T-helper 1 cell treated with Interleukin-12 subunit alpha and Interleukin-12 subunit beta and Interleukin-4 antibody, amounts not matched to agents 30 μg/mL and 1 μg/mL, for 36 hours (primary cell): ENCODE data around the gene THBS4.

Experiments
- H3K27ac Mint-ChIP-seq: one replicate; pipeline ENCODE4 v1.8.0; 2021; ENCODE audit warnings: mild to moderate bottlenecking, mixed read lengths
- H3K27me3 Mint-ChIP-seq: one replicate; pipeline ENCODE4 v1.8.0; 2021; ENCODE audit warnings: low read depth, mixed read lengths
- H3K36me3 Mint-ChIP-seq: one replicate; pipeline ENCODE4 v1.8.0; 2021; ENCODE audit warnings: low read depth, mixed read lengths
- H3K4me1 Mint-ChIP-seq: one replicate; pipeline ENCODE4 v1.8.0; 2021; ENCODE audit warnings: low read depth, mixed read lengths
- H3K4me3 Mint-ChIP-seq: one replicate; pipeline ENCODE4 v1.8.0; 2021; ENCODE audit warnings: mild to moderate bottlenecking, moderate library complexity, mixed read lengths
- H3K9me3 Mint-ChIP-seq: one replicate; pipeline ENCODE4 v1.8.0; 2021; ENCODE audit warnings: mixed read lengths

Gene THBS4

DNA sequence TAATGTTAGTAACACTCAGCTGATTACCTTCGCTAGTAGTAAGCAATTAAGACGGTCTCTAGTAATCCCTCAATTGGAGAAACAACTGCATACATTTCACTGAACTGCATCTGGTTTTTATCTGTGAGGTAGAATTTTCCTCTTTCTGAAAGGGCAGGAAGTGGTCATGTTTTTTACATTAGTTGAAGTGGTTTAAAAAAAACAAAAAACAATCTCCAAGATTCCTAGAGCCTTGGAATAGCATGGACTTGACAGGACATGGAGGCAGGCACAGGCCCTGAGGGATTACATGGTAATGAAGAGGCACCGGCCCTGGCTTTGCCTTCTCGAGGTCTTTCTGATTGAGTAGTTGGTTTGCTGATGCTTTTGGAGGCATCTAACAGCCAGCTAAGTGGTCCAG lies 25.8 kb downstream of the THBS4 start:
- Mint-ChIP-seq H3K4me3 (no peak overlapping the region), H3K36me3 (no peaks in the 10 kb centered on the region), H3K27me3 (no peaks in the 10 kb centered on the region), H3K4me1 (peaks cover 2% of the 10 kb centered on the region), H3K9me3 (no peaks in the 10 kb centered on the region), H3K27ac (no peak overlapping the region)

- Mint-ChIP-seq H3K36me3 (no peaks in the 10 kb centered on the region), H3K27ac (no peak overlapping the region), H3K27me3 (no peaks in the 10 kb centered on the region), H3K4me1 (no peaks in the 10 kb centered on the region), H3K4me3 (no peak overlapping the region), H3K9me3 (no peaks in the 10 kb centered on the region)
Measured at GRCh38 chr5:80061547-80061946, 26.4 kb downstream of the THBS4 start.

DNA sequence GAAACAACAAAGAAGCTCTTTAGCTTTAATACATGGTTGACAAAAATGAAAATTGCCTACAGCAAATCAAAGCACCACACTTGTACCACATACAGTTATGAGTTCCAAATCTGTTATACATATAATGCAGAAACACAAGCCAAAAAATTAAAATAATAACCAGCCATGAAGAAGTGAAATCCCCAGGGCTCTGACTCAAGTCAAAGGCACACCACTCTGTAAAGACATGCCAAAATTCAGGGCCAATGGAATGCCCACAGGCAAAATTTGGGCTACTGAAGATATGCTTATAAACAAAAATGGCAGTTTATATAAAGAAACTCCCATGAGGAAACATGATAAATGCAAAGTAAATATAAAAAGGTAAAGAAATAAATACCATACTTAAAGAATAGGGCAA lies 29.0 kb downstream of the THBS4 start:
- Mint-ChIP-seq H3K36me3 (no peaks in the 10 kb centered on the region), H3K4me3 (no peak overlapping the region), H3K9me3 (no peaks in the 10 kb centered on the region), H3K27me3 (no peaks in the 10 kb centered on the region), H3K27ac (no peak overlapping the region), H3K4me1 (no peaks in the 10 kb centered on the region)

DNA sequence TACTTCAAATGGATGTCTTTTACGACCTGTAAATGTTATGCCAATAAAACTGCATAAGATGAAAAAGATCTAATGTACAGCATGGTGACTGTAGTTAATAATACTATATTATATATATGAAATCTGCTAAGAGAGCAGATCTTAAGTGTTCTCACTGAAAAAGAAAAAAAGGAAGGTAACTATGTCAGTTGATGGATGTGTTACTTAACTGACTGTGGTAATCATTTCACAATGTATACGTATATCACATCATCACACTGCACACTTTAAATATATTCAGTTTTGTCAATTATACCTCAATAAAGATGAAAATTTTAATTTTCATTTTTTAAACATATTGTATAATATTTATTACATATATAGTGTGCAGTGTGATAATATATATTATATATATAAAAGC lies 31.9 kb downstream of the THBS4 start:
- no peak overlapping the region for H3K4me3 Mint-ChIP-seq
- no peak overlapping the region for H3K27ac Mint-ChIP-seq

GRCh38 chr5:80067531-80068245 lies 32.5 kb downstream of the THBS4 start:
- H3K36me3 Mint-ChIP-seq = peaks cover 2% of the 10 kb centered on the region
- H3K27ac Mint-ChIP-seq = no peak overlapping the region
- H3K9me3 Mint-ChIP-seq = no peaks in the 10 kb centered on the region
- H3K27me3 Mint-ChIP-seq = no peaks in the 10 kb centered on the region
- H3K4me1 Mint-ChIP-seq = peaks cover 13% of the 10 kb centered on the region
- no peak overlapping the region for H3K4me3 Mint-ChIP-seq

More for the DNA sequence above, 31.9 kb downstream of the THBS4 start:
- no peaks in the 10 kb centered on the region for H3K9me3 Mint-ChIP-seq
- H3K27me3 Mint-ChIP-seq = no peaks in the 10 kb centered on the region
- H3K36me3 Mint-ChIP-seq = peaks cover 2% of the 10 kb centered on the region
- peaks cover 13% of the 10 kb centered on the region for H3K4me1 Mint-ChIP-seq

DNA sequence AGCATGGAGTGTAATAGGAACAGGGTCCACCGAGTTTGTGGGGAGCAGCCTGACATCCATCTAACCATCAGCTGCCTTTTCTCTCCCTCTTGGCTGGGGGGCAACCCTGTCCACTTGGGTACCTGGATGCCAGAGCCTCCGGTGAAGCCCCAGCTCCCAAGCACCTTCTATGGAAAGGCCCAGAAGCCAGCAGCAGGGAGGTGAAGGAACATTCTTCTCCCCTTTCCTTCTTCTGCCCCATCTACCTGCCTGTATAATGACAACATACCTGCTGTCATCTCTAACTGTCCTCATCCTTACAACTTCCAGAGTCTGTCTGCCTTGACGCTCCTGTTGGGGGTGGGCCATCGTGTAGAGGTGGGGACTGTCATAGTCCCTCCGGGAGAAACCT lies 33.1 kb downstream of the THBS4 start:
- no peaks in the 10 kb centered on the region for H3K9me3 Mint-ChIP-seq
- peaks cover 2% of the 10 kb centered on the region for H3K36me3 Mint-ChIP-seq
- no peak overlapping the region for H3K27ac Mint-ChIP-seq
- H3K27me3 Mint-ChIP-seq = no peaks in the 10 kb centered on the region
- H3K4me3 Mint-ChIP-seq = no peak overlapping the region
- H3K4me1 Mint-ChIP-seq = peaks cover 13% of the 10 kb centered on the region

- Mint-ChIP-seq H3K27ac (no peak overlapping the region), H3K27me3 (no peaks in the 10 kb centered on the region), H3K9me3 (no peaks in the 10 kb centered on the region), H3K4me1 (peaks cover 13% of the 10 kb centered on the region), H3K4me3 (no peak overlapping the region), H3K36me3 (peaks cover 2% of the 10 kb centered on the region)
Measured at GRCh38 chr5:80068775-80069174, 33.6 kb downstream of the THBS4 start.

- no peak overlapping the region for H3K27ac Mint-ChIP-seq
- peaks cover 13% of the 10 kb centered on the region for H3K4me1 Mint-ChIP-seq
- peaks cover 2% of the 10 kb centered on the region for H3K36me3 Mint-ChIP-seq
- H3K27me3 Mint-ChIP-seq = no peaks in the 10 kb centered on the region
- no peak overlapping the region for H3K4me3 Mint-ChIP-seq
- H3K9me3 Mint-ChIP-seq = no peaks in the 10 kb centered on the region
Measured at GRCh38 chr5:80069251-80069800, 34.2 kb downstream of the THBS4 start.

- Mint-ChIP-seq H3K4me1 (peaks cover 13% of the 10 kb centered on the region), H3K36me3 (peaks cover 2% of the 10 kb centered on the region), H3K27me3 (no peaks in the 10 kb centered on the region), H3K4me3 (no peak overlapping the region), H3K9me3 (no peaks in the 10 kb centered on the region), H3K27ac (no peak overlapping the region)
Measured at GRCh38 chr5:80069918-80070318, 34.8 kb downstream of the THBS4 start.

DNA sequence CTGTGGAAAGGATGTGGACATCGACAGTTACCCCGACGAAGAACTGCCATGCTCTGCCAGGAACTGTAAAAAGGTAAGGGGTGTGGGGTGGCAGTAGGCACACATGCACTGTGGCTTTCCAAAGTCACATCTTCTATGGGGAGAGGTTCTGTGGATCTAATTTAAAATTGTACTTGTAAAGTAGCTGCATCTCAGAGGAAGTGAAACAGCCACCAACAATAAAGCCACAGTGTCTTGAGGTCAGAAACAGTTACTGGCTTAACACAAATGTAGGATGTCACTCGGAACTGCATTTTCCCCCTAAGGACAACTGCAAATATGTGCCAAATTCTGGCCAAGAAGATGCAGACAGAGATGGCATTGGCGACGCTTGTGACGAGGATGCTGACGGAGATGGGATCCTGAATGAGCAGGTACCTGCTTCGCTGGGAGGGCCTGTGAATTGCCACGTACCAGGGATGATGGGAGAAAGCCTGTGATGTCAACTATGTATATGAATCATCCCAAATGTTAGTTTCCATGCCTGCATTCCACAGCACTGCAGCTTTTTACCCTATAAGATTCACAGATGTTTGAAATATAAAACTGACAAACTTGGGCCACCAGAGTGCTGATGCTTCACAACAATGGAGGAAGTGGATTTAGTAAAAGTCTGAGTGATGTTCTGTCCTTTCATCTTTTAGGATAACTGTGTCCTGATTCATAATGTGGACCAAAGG lies 35.3 kb downstream of the THBS4 start:
- H3K4me3 Mint-ChIP-seq = no peak overlapping the region
- H3K9me3 Mint-ChIP-seq = no peaks in the 10 kb centered on the region
- H3K27me3 Mint-ChIP-seq = no peaks in the 10 kb centered on the region
- peaks cover 2% of the 10 kb centered on the region for H3K36me3 Mint-ChIP-seq
- H3K27ac Mint-ChIP-seq = no peak overlapping the region
- peaks cover 13% of the 10 kb centered on the region for H3K4me1 Mint-ChIP-seq

- Mint-ChIP-seq H3K27me3 (no peaks in the 10 kb centered on the region), H3K9me3 (no peaks in the 10 kb centered on the region), H3K27ac (no peak overlapping the region), H3K36me3 (peaks cover 2% of the 10 kb centered on the region), H3K4me1 (peaks cover 13% of the 10 kb centered on the region), H3K4me3 (no peak overlapping the region)
Measured at GRCh38 chr5:80071510-80072021, 36.4 kb downstream of the THBS4 start.

GRCh38 chr5:80072103-80073073 lies 37.2 kb downstream of the THBS4 start:
- Mint-ChIP-seq H3K4me1 (peaks cover 13% of the 10 kb centered on the region), H3K27ac (no peak overlapping the region), H3K27me3 (no peaks in the 10 kb centered on the region), H3K9me3 (no peaks in the 10 kb centered on the region), H3K4me3 (no peak overlapping the region), H3K36me3 (peaks cover 2% of the 10 kb centered on the region)

- H3K27me3 Mint-ChIP-seq = no peaks in the 10 kb centered on the region
- H3K4me3 Mint-ChIP-seq = no peak overlapping the region
- no peaks in the 10 kb centered on the region for H3K9me3 Mint-ChIP-seq
- H3K27ac Mint-ChIP-seq = no peak overlapping the region
- H3K4me1 Mint-ChIP-seq = no peaks in the 10 kb centered on the region
- peaks cover 2% of the 10 kb centered on the region for H3K36me3 Mint-ChIP-seq
Measured at GRCh38 chr5:80076131-80077050, 41.2 kb downstream of the THBS4 start.
